ENCODE data around the gene RSBN1. TPM values are rescaled to one million over a fixed set of nuclear protein-coding genes. Genes with fewer than 3 reads are reported as not detected.

RSBN1 gene
- total RNA-seq, 1 donor from 2014 or later: 35.2 TPM

DNA sequence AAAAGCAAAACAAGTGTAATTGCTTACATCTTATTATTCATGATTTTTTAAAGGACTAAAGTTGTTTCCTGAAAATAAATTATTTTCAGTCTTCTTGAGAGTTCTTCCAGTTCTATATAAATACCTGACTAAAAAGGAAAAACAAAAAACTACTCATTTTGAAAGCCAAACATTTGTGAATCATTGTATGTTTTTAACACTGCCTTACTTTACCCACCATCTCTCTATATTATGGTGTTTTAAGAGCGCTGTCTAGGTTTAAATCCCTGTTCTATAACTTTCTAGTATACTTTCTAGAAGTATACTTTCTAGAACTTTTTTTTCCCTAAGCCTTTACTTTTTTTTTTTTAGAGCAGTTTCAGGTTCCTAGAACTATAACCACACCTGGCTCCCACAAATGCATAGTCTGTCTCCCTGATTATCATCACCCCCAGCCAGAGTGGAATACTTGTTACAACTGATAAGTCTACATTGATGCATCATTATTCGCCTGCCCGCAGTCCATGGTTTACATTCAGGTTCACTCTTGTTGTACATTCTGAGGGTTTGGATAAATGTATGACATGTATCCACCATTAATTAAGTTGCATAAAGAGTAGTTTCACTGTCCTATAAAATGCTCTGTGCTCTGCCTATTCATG is 9.8 kb downstream of the RSBN1 start:
- no peak overlapping the region for H3K27ac Mint-ChIP-seq (ENCODE audit: unreplicated experiment)
- H3K4me1 Mint-ChIP-seq (ENCODE audit: low read depth, unreplicated experiment): peaks cover 5% of the 10 kb centered on the region
- TF ChIP-seq, protein P1, sequence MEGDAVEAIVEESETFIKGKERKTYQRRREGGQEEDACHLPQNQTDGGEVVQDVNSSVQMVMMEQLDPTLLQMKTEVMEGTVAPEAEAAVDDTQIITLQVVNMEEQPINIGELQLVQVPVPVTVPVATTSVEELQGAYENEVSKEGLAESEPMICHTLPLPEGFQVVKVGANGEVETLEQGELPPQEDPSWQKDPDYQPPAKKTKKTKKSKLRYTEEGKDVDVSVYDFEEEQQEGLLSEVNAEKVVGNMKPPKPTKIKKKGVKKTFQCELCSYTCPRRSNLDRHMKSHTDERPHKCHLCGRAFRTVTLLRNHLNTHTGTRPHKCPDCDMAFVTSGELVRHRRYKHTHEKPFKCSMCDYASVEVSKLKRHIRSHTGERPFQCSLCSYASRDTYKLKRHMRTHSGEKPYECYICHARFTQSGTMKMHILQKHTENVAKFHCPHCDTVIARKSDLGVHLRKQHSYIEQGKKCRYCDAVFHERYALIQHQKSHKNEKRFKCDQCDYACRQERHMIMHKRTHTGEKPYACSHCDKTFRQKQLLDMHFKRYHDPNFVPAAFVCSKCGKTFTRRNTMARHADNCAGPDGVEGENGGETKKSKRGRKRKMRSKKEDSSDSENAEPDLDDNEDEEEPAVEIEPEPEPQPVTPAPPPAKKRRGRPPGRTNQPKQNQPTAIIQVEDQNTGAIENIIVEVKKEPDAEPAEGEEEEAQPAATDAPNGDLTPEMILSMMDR (IDR thresholded peaks at IDR 0.05; ENCODE audit: partially characterized antibody, unreplicated experiment): no peak
- H3K27me3 Mint-ChIP-seq (ENCODE audit: unreplicated experiment): peaks cover 2% of the 10 kb centered on the region
- peaks cover 2% of the 10 kb centered on the region for H3K9me3 Mint-ChIP-seq (ENCODE audit: unreplicated experiment)
- no peak overlapping the region for H3K4me3 Mint-ChIP-seq (ENCODE audit: unreplicated experiment)
- no peaks in the 10 kb centered on the region for H3K36me3 Mint-ChIP-seq (ENCODE audit: unreplicated experiment)
- DNase-seq: no peak

DNA sequence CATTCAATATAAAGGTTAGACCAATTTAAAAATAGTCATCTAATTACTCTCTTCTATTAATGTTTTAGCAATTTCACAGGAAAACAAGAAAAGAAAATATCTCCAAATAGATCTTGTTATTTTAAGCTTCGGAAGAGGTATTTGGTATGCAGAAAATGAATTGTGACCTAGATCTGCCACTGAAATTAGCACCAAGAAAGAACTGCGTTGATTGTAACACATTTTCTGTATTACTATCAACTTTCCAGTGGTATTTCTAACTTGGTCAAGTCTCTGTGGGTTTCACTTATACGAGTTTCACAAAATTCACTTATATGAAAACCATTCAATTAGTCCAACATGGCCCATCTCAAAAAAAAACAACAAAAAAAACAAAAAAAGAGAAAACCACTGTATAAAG is 11.8 kb downstream of the RSBN1 start:
- H3K9me3 Mint-ChIP-seq (ENCODE audit: unreplicated experiment): peaks cover 2% of the 10 kb centered on the region
- H3K27me3 Mint-ChIP-seq (ENCODE audit: unreplicated experiment): no peaks in the 10 kb centered on the region
- H3K4me1 Mint-ChIP-seq (ENCODE audit: low read depth, unreplicated experiment): peaks cover 5% of the 10 kb centered on the region
- no peak overlapping the region for H3K27ac Mint-ChIP-seq (ENCODE audit: unreplicated experiment)
- DNase-seq: no peak
- H3K36me3 Mint-ChIP-seq (ENCODE audit: unreplicated experiment): no peaks in the 10 kb centered on the region
- H3K4me3 Mint-ChIP-seq (ENCODE audit: unreplicated experiment): no peak overlapping the region
- TF ChIP-seq, protein P1 (IDR thresholded peaks at IDR 0.05; ENCODE audit: partially characterized antibody, unreplicated experiment): no peak

DNA sequence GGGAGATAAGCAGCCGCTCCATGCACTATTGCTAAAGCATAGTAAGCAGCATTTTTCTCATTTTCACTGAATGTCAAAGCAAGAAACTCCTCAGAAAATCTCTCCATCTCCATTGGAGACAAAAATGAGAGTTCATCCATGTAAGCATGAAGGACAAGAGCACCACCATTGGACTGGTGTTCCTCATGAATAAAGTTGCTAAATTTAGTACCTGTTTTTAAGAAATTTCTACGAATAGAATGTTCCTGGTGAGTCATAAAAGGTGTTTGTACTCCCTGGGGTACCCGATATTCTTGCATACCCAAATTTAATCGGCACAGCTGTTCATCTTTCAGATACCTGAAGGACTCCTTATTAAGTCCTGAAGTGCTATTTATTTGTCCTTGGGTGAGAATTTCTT is 14.8 kb downstream of the RSBN1 start:
- no peak overlapping the region for H3K27ac Mint-ChIP-seq (ENCODE audit: unreplicated experiment)
- no peaks in the 10 kb centered on the region for H3K36me3 Mint-ChIP-seq (ENCODE audit: unreplicated experiment)
- H3K4me3 Mint-ChIP-seq (ENCODE audit: unreplicated experiment): no peak overlapping the region
- TF ChIP-seq, protein P1 (IDR thresholded peaks at IDR 0.05; ENCODE audit: partially characterized antibody, unreplicated experiment): no peak
- no peak for DNase-seq
- H3K4me1 Mint-ChIP-seq (ENCODE audit: low read depth, unreplicated experiment): peaks cover 9% of the 10 kb centered on the region
- no peaks in the 10 kb centered on the region for H3K27me3 Mint-ChIP-seq (ENCODE audit: unreplicated experiment)
- H3K9me3 Mint-ChIP-seq (ENCODE audit: unreplicated experiment): no peaks in the 10 kb centered on the region

DNA sequence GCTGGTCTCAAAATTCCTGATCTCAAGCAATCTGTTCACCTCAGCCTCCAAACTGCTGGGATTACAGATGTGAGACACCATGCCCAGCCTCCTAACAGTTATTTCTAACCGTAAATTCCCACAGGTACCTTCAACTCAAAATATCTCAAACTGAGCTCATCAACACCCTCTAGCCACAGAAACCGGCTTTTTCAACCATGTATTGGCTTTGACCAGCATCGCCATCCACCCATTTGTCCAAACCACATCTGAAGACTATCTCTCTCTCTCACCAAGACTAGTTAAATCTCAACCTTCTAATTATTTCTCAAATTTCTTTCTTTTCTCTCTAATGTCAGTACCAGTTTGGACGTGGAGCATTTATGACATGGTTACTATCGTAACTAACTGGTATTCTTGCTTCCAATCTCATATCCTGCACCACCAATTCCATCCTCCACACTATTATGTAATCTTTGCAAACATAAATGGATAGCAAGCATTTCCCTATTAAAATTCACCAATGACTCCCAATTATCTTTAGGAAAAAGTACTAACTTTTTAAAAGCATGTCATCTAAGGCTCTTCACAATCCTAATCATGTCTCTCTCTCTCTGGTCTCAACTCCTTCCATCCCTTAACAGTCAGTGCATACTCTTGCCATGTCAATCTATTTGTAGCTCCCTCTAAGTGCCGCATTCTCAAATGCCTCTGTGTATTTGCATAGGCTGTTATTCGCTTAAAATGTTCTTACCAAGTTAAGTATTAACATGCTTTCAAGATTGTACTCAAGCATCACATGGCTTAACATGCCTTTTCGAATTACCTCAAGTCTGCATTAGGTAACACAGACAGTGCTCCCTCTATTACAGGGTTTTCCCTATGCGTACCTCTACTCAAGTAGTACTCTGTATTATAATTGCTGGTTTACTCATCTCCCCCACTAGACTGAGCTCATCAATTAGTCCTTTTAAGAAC is 18.1 kb downstream of the RSBN1 start:
- H3K27me3 Mint-ChIP-seq (ENCODE audit: unreplicated experiment): no peaks in the 10 kb centered on the region
- peaks cover 8% of the 10 kb centered on the region for H3K4me1 Mint-ChIP-seq (ENCODE audit: low read depth, unreplicated experiment)
- no peaks in the 10 kb centered on the region for H3K9me3 Mint-ChIP-seq (ENCODE audit: unreplicated experiment)
- H3K27ac Mint-ChIP-seq (ENCODE audit: unreplicated experiment): peak overlapping the region; percentile 24
- H3K4me3 Mint-ChIP-seq (ENCODE audit: unreplicated experiment): no peak overlapping the region
- H3K36me3 Mint-ChIP-seq (ENCODE audit: unreplicated experiment): no peaks in the 10 kb centered on the region
- TF ChIP-seq, protein P1 (IDR thresholded peaks at IDR 0.05; ENCODE audit: partially characterized antibody, unreplicated experiment): no peak
- DNase-seq: no peak

DNA sequence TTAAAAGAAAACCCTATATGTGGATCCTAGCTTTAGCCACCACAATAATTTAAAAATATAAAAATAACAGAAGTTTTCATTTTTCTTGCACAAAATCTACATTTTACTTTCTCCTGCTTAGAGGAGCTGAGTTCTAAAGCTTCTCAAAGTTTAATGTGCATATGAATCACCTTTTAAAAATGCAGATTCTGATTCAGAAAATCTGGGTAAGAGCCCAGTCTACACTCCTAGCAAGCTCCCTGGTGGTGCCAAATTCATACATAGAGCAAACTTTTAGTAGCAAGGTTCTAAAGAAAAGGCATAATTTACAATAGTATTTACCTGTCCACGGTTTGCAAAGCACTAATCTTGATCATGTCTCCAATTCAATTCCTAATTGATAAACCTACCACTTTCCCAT is 19.3 kb downstream of the RSBN1 start:
- no peak overlapping the region for H3K4me3 Mint-ChIP-seq (ENCODE audit: unreplicated experiment)
- H3K36me3 Mint-ChIP-seq (ENCODE audit: unreplicated experiment): no peaks in the 10 kb centered on the region
- no peak overlapping the region for H3K27ac Mint-ChIP-seq (ENCODE audit: unreplicated experiment)
- no peaks in the 10 kb centered on the region for H3K9me3 Mint-ChIP-seq (ENCODE audit: unreplicated experiment)
- H3K27me3 Mint-ChIP-seq (ENCODE audit: unreplicated experiment): no peaks in the 10 kb centered on the region
- no peak for DNase-seq
- peaks cover 4% of the 10 kb centered on the region for H3K4me1 Mint-ChIP-seq (ENCODE audit: low read depth, unreplicated experiment)
- TF ChIP-seq, protein P1 (IDR thresholded peaks at IDR 0.05; ENCODE audit: partially characterized antibody, unreplicated experiment): no peak
